ENCODE data around the gene NEGR1.

Gene NEGR1

DNA sequence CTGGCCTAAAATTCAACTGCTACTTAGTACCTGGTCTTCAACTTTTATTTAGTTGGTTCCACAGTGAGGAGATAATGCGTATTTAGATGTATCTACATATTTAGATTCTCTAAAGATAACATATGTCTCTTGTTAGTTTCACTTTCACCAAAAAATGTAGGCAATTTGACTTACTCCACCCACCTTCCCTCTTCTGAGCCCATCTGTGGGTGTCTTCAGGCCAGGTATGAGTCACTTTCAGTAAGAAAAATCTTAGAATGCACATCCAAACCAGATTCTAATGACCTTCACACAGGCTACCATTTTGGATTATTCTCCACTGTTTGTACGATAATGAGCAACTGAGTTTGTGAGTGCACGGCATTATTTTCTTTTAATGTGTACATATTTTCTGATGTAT, 501.7 kb downstream of the NEGR1 start:
- no peak for DNase-seq (ENCODE audit: low spot score)

DNA sequence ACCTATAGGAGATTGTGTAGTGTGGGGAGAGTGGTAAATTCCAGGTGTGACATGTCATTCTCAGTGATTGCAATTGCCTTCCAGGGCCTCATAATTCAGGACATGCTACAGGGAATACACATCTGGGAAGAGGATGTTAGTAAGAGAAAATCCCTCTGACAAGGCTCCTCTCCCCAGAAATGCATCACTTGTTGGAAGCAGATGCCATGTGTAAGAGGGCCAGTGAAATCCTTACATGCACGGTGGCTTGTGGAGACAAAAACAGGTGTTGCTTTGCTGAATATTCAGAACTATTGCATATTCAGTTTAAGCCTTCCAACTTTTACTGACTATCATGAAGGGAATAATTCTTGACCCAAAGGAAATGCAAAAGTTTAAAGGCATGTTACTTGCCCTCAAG, 503.4 kb downstream of the NEGR1 start:
- DNase-seq (ENCODE audit: low spot score): no peak

DNA sequence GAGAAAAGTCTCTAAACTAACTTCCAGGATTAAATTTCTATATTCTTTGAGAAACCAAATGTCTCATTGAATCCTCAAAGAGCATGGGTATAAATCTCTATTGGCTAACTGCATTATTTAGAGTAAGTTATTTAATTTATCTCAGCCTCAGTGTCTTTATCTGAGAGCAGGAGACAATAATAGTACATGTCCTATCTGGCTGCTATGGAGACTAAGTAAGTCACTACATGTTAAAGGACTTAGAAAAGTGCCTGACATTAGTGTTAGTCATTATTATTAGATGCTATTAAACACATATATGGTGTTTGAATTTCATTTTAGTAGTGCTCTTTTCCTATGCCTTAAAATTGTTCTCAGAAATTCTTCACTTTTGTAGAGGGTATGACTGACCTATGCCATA, 505.2 kb downstream of the NEGR1 start:
- no peak for DNase-seq (ENCODE audit: low spot score)

DNA sequence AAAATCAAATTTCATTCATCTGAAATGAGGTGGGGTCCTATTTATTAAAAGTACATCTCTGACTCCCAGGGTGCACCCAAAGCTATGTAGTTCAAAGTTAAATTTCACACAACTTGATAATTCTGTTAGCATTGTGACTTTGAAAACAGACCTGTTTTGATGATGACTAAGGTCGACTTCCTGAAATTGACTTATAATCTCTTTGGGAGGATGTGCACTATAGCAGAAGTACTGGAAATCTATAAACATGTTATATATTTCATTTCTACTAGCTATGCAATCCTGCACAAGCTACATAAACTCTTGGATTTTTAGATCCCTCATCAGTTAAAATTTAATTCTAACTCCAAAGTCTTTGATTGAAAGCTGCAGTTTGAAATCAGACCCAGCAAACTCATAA, 507.6 kb downstream of the NEGR1 start:
- DNase-seq (ENCODE audit: low spot score): no peak

DNA sequence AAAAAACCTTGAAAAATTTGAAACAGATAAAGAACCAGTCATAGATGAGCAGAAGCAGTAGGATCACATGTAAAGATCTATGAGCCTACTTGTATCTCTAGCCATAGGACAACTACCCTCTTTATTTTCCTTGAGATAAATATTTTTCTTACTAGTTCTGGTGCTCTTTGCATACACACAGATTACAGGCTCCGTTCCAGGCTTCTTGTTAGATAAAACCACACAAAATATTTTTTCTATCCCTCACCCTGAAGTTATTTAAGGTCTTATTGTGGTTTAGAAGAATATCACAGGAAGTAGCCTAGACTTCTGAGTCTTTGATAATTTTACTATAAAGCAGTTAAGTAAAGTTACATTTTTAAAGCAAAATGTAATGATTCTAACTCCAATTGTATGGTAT, 512.2 kb downstream of the NEGR1 start:
- peak; percentile 5 for DNase-seq (ENCODE audit: low spot score)

DNA sequence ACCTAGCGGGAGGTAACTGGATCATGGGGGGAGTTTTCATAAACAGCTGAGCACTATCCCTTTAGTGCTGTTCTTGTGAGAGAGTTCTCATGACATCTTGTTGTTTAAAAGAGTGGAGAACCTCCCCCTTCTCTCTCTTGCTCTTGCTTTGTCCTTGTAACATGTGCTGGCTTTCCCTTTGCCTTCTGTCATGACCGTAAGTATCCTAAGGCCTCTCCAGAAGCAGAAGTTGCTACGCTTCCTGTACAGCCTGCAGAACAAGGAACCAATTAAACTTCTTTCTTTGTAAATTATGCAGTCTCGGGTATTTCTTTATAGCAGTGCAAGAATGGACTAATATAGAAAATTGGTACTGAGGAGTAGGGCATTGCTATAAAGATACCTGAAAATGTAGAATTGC, 515.6 kb downstream of the NEGR1 start:
- no peak for DNase-seq (ENCODE audit: low spot score)

DNA sequence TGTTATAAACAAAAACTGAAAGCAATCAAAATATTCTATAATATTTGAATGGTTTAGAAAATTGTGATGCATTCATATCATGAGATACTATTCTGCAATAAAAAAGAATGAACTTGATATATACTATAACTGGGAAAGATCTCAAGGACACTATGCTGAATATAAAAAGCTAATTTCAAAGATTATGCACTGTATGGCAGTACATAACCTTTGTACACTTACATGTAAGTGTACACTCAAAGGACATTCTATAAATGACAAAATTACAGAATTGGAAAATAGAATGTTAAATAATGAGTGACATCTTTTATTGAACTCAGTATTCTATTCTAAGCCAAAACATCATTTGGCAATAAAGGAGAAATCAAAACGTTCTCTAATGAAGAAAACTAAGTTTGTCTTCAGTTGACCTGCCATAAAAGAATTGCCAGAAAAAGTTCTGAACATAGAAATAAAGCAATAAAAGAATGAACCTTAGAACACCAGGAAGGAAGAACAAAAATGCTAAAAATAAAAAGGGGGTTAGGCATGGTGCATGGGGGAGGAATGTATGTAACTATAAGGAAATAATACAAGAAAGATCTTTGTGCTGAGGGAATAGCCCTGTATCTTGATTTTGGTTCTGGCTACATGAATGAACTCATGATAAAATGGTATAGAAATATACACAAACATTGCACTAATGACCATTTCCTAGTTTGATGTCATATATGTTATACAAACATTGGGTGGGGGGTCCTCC, 519.7 kb downstream of the NEGR1 start:
- no peak for DNase-seq (ENCODE audit: low spot score)

DNA sequence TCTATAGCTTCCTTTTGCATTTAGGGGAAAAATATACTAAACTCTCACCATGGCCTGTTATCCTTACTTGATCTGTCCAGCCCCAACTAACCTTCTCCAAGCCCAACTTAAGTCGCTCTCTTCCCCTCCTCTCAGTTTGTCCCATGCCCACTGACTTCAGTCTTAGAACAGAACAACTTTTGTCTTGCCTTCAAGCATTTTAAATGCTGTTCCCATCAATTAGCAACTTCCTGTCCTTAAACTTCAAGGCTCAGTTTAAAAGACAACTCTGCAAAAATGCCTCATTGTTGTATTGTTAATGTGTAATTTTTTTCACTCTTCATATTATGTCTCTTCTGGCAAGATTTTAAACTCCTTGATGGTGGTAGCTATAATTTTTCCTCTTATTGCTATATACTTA, 526.9 kb downstream of the NEGR1 start:
- DNase-seq (ENCODE audit: low spot score): no peak

DNA sequence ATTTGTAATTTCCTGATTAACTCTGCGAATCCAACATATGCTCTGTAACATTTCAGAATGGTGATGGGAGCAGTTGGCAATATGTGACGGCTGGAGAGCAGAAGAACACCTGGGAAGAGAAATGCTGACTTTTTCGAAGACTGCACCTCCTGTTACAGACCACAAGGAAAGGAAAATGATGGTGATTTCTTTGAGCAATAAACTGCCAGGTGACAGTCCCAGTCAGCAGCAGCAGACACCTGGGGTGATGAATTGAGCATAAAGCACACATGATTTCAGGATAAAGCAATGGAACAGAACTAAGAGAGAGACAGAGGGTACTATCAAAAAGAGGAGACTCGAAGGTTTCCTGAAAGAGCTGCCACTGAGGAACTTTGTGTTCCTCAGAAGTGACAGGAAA, 528.6 kb downstream of the NEGR1 start:
- no peak for DNase-seq (ENCODE audit: low spot score)

DNA sequence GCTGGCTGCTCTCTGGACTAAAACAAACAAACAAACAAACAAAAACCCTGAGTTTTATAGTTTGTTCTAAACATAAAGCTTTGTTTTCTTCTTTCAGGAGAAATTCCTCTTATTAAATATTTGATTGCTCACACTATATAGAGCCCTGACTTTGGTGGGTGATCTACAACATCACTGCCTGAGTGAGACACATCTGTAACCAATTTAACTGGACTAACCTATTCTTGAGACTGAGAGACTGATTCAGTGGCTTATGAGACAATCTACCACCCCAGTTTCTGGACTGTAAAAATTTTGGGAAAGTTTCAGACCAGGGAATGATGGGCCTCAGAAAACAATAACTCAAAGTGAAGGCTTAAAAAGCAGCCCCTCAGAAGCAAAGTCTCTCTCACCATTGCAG, 537.0 kb downstream of the NEGR1 start:
- no peak for DNase-seq (ENCODE audit: low spot score)

DNA sequence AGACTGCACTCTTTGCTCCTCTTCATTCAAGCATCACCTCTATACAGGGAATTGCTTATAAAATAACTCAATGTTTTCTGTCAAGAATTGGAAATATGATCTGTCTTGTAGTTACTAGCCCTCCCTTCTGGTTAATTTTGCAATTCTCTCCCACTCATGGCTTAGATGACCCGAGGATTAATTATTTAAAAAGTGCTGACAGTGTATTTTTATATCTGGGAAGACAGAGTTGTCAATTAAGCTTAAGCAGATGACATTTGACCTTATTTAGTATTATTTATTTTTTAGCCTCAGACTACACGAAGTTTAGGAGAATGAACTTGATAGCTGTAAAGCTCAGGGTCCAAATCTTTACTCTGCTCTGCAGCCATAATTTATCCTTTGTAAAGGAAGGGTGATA, 538.5 kb downstream of the NEGR1 start:
- DNase-seq (ENCODE audit: low spot score): no peak

DNA sequence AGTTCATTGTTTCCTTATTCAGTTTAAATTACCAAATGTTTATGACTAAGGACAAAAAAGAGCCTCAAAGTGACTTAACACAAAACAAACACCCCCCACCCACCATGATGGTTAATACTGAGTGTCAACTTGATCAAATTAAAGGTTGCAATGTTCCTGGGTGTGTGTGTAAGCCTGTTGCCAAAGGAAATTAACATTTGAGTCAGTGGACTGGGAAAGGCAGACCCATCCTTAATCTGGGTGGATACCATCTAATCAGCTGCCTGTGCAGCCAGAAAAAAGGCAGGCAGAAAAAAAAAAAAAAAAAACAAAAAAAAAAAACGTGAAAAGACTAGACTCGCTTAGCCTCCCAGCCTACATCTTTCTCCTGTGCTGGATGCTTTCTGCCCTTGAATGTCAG, 543.4 kb downstream of the NEGR1 start:
- no peak for DNase-seq (ENCODE audit: low spot score)

DNA sequence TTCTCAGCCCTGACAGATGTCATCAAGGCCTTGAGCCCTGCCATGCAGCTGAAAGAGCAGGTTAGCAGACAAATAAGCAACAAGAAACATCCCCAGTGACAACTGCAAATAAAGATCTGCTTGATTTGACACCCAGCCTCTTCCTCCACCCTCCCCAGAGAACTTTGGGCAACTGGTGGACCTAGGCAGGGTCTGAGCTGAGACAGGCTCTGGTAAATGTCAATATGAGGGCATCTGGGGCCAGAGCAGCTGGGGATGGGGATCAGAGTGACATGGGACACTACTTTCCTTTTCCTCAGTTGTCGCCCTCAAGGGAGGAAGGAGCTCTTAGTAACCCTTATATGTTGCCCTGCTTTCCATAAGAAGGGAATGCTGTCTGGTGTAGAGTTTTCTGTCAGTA, 544.1 kb downstream of the NEGR1 start:
- DNase-seq (ENCODE audit: low spot score): no peak

DNA sequence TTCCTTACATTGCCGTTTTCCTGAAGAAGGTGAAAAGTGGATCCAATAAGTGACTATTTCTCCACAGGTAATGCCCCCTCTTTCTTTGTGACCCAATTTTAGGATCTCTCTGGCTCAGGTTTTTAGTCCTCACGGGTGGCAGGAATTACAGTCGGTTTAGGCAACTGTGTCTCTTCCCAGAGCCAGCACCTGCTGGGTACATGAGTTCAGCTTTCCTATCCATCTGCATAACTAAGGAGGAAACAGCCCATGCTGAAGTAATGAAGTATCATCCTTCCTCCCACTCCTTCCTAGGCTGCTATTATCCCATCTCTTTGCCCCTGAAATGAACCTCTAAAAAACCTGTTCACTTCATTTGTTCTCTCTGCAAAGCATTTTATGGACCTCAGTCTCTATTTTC, 544.6 kb downstream of the NEGR1 start:
- no peak for DNase-seq (ENCODE audit: low spot score)

DNA sequence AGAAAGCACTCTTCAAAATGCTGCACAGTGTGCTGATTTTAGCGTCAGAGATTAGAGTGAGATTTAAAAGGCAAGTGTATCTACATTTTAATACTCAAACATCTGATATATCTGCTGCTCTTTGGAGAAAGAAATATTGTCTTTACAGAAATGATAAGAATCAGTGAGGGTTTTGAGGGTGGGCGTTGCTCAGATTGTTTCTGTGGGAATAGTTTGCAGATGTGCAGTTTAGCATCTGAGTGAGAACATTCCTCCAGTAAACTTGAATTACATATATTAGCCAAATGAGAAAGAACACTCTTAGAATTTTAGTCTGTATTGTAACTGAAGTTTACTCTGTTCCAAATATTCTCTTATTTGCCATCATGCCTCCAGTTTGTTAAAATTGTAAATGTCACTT, 549.2 kb downstream of the NEGR1 start:
- no peak for DNase-seq (ENCODE audit: low spot score)

DNA sequence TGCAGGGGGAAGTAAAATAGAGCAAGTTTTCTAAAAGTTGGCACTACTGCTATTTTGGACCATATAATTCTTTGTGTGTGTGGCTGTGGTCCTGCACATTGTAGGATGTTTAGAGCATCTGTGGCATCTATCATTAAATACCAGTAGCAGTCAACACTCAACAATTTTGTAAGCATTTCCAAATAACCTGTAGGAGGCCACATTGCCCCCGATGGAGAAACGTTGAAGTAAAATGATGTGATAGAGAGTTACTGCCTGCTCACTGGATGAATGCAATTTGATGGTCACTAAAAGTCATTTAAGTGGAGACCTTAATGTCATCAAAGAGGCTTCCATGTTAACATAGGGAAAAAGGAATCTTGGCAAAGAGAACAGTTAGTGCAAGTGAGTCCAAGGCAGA, 560.8 kb downstream of the NEGR1 start:
- DNase-seq (ENCODE audit: low spot score): no peak

DNA sequence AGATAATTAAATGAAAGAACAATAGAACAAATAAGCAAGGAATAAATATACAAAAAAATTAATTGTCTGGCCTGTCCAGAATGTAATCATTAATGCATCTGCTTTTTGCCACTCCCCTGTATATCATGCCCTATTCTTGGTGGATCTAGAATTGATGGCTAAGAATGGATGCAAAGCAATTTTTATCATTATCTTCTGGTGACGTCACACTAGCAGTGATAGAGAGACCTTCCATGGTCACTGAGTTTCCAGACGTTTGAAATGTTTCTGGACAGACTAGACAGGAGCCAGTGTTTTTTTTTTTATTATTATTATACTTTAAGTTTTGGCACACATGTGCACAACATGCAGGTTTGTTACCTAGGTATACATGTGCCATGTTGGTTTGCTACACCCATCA, 563.0 kb downstream of the NEGR1 start:
- DNase-seq (ENCODE audit: low spot score): no peak

DNA sequence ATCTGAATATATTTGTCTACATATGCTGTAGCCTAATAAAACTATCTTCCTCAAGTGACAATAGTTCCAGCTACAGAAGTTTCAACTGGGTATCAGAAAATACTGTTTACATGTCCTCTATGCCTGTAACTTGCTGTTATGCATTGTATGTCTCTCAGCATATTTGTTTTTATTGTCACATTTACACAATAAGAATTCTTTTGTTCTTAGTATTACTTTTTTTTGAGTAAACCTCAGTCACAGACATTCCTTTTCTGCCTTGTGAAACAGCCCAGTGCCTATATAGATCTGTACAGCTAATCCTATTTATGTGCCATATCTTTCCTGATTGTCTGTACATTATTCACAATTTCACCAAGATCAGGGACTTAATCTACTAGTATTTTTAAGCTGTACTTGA, 565.2 kb downstream of the NEGR1 start:
- DNase-seq (ENCODE audit: low spot score): no peak

DNA sequence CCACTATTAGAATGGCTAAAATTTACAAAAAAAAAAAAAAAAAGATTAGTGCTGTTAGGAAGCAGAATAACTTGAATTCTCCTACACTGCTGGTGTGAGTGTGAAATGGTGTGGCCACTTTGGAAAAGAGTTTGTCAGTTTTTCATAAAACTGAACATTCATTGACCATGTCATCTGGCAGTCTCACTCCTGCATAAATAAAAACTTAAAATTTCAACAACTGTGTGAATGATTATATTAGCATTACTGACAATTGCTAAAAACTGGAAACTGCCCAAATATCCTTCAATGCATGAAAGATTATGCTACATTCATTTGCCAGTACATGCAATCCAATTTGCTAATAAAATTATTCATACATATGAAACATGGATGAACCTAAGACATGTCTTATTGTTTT, 570.9 kb downstream of the NEGR1 start:
- no peak for DNase-seq (ENCODE audit: low spot score)

DNA sequence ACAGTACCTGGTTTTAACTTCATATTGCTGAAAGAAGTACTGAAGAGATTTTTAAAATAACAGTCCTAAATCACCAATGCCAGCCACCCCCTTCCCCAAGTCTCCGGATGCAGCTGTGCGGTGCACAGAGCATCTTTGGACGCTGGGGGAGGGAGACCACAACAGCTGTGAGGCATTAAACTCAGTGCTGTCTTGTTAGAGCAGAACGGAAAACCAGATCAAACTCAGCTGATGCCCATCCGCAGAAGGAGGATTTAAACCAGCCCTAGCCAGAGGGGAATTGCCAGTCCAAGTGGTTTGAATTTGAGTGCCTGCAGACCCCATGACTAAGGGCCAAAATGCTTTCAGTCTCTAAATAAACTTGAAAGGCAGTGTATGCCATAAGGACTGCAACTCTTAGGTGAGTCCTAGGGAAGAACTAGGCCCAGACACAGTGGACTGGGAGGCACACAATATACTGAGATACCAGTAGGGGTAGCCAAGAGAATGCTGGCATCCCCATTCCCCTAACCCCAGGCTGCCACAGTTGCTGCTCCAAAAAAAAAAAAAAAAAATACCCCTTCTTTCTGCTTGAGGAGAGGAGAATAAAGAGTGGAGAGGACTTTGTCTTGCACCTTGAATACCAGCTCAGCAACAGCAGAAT, 576.2 kb downstream of the NEGR1 start:
- DNase-seq (ENCODE audit: low spot score): no peak

DNA sequence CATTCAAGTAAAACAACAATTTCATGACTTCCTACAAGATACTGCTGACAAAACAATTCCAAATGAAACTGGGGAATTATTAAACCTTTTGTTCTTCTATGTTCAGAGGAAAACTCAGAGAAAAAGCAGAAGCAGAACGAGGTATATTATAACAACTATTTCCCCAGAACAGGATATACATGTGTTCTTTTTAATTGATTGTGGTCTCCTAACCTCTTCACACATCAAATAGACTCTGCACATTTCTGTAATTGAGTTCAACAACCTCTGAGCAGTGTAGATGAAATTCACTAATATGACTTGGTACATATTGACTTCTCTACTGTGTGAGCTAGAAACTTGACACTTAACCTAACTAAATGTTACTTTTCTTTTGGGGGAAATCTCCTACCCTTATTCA, 584.2 kb downstream of the NEGR1 start:
- no peak for DNase-seq (ENCODE audit: low spot score)

DNA sequence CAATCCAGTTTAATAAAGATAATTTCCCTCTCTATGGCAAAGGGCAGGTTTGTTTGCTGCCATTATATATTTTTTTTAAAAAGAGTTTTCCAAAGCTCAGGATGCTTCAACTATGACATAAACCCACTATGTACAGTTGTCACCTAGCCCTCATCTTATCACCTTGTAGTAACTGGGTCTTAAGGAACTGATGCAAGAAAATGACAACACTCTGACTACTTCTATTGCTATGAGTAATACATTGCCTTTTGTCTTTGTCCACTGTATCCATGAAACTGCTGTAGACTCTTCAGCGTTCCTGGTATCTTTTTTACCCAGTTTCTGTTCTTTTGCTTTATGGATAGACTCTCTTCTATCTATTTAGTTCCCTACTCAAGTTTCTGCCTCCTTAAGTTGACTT, 586.5 kb downstream of the NEGR1 start:
- DNase-seq (ENCODE audit: low spot score): no peak

DNA sequence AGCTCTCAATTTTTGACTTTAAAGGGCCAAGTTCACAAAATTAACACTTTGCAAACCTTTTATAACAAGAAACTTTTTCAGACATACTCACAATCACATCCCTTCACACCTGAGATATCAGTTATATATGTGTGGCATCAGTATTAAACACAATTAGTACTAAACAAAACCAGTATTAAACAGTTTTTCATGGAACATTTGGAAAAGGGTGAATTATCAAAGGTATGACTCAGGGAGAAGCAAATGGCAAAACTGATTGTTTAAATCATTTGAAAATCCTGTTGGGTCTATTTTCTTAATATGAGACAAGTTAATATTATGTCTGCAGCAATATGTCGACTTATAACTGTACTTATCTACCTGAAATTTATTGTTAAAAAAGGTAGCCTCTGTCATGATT, 587.3 kb downstream of the NEGR1 start:
- no peak for DNase-seq (ENCODE audit: low spot score)

DNA sequence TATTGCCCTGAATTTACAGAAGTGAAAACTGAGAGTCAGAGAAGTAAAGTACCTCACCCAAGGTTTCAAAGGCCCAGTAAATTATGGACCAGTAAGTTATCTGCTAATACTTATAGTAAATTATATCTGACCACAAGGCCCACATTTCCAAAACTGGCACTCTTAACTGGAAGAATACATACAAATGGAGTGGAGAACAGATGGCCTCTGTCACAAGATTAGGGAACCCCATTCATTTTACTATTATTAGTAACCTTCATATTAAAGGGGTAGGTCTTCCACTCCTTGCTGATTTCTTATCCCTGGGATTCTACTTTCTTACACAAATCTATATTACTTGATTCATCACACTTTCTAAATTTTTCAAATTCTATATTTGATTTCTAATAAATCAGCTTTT, 588.8 kb downstream of the NEGR1 start:
- DNase-seq (ENCODE audit: low spot score): no peak
